ENCODE data around the gene P2RX7.

P2RX7 gene

GRCh38 chr12:121230538-121230907 lies 97.8 kb downstream of the P2RX7 start:
- no peak for DNase-seq

- DNase-seq: no peak
Observed at GRCh38 chr12:121232163-121232562, 99.5 kb downstream of the P2RX7 start.

- no peak for DNase-seq
Observed at GRCh38 chr12:121232977-121233627, 100.4 kb downstream of the P2RX7 start.

- no peak for DNase-seq
Observed at GRCh38 chr12:121233628-121234020, 100.9 kb downstream of the P2RX7 start.

GRCh38 chr12:121236776-121237175 lies 104.1 kb downstream of the P2RX7 start:
- no peak for DNase-seq

GRCh38 chr12:121237415-121237814 lies 104.7 kb downstream of the P2RX7 start:
- no peak for DNase-seq
